ENCODE results near the gene CARS2. TPM values are rescaled to one million over a fixed set of nuclear protein-coding genes. Genes with fewer than 3 reads are reported as not detected.
"Not testable (repeated sequence)": the region's sequence is repeated elsewhere in the genome, so short reads cannot be mapped to it uniquely, and the experiment has no call there.

Gene CARS2
- total RNA-seq, 1 experiment from 2014 or later: 88.3 TPM

- DNase-seq (ENCODE audit: low spot score): no peak
Measured at GRCh38 chr13:110638814-110639806, 66.8 kb downstream of the CARS2 start.

GRCh38 chr13:110638257-110638656 lies 67.7 kb downstream of the CARS2 start:
- no peak for DNase-seq (ENCODE audit: low spot score)

DNA sequence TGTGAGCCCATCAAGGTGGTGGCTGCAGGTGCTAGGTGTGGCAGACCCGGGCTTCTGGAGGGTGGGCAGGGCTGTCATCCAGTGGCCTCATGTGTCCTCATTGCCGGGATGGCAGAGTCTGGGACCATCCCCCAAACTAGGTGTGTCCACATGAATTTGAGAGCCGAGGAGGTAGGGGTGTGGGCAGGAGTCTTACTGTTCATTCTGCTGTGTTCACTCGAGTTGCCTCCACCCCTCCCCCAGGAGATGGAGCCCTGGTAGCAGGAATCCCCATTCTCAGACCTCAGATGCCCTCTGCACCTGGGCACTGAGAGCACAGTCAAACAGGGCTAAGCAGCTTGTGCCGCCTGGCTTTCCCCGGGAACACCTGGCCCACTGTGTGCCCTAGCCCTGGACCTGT lies 68.2 kb downstream of the CARS2 start:
- DNase-seq (ENCODE audit: low spot score): no peak

DNA sequence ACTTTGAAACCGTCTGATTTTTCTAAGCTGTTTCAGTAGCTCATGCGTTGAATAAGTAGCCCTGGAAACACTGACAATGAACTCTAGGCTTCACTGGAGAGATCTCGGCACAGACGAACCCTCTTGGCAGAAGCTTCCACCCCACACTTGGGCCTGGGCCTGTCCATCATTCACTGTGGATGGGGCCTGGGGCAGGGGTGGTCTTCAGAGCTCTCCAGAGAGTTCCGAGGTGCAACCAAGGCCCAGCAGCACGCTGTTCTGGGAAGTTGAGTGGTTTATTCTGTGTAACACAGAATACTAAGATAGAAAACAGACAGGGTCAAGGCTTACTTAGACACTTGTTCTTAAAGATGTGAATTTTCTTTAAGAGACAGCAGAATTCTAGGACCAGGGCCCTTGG lies 68.6 kb downstream of the CARS2 start:
- no peak for DNase-seq (ENCODE audit: low spot score)

GRCh38 chr13:110636701-110637201 lies 69.2 kb downstream of the CARS2 start:
- DNase-seq (ENCODE audit: low spot score): no peak

DNA sequence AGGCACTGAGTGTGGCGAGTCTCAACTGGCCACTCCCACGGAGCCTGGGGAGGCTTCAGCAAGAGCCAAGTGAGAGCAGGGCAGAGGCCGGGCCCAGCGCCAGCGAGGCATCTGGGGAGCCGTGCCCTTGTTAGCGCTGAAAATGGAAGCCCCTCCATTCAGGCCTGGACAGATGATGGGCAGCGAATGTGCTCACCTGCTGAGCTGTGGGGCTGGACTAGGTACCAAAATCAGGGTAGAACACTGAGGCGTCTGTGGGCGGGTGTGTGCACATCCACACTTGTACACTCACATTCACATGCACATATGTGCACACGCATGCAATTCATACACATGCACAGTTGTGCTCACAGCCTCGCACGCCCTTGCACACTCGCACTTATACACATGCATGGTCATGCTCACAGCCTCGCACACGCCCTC lies 69.9 kb downstream of the CARS2 start:
- DNase-seq (ENCODE audit: low spot score): no peak

- no peak for DNase-seq (ENCODE audit: low spot score)
Measured at GRCh38 chr13:110635405-110636002, 70.4 kb downstream of the CARS2 start.

GRCh38 chr13:110634558-110634957 lies 71.4 kb downstream of the CARS2 start:
- DNase-seq (ENCODE audit: low spot score): no peak

DNA sequence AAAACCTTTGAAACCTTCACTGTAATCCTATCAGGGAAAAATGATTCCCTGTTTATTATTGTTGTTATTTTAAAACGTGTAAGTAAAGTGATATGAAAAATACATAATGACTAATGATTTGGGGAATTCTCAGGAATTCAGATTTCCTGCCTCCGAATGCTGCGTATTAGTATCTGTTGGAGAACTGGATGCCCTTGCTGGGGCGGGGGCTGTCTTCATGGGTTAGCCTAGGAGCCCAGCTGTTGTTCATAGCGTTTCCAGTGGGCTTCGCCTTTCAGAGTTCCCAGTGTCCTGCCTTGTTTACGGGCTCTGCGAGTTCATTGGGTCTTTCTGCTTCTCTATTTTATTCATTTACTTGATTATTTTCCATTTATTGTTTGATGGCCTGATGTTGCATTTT lies 72.1 kb downstream of the CARS2 start:
- DNase-seq (ENCODE audit: low spot score): no peak

GRCh38 chr13:110632255-110632654 lies 73.7 kb downstream of the CARS2 start:
- DNase-seq (ENCODE audit: low spot score): not testable (repeated sequence)

DNA sequence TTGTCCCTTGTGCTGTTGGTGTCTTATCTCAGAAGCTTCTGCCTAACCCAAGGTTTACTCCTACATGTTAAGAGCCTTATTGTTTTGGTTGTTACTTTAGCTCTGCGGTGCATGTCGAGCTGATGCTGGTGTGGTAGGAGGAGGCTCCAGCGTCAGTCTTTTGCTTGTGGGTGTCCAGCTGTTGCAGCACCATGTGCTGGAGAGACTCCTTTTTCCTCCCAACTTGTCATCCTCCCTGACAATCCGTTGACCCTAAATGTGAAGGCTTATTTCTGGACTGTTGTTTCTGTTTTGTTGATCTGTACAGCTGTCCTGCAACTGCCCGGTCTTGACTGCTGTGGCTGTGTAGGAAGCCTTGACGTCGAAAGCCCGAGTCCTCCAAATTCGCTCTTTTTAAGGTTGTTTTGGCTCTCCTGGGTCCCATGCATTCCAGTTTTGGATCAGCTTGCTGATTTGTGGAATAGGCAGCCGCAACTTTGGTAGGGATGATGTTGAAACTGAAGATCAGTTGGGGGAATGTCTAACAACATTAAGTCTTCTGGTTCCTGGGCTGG lies 75.3 kb downstream of the CARS2 start:
- DNase-seq (ENCODE audit: low spot score): no peak

DNA sequence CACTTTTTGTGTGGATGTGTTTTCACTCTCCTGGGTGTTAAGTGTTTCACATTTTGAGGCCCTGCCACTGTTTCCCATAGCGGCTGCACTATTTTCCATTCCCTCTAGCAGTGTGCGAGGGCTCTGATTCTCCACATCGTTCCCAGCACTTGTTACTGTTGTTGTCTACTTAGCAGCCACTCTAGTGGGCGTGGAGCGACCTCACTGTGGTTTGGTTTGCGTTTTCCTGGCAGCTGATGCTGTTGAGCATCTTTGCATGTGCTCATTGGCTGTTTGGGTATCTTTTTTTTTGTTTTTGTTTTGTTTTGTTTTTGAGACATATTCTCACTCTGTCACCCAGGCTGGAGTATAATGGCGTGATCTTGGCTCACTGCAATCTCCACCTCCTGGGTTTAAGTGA lies 76.2 kb downstream of the CARS2 start:
- DNase-seq (ENCODE audit: low spot score): no peak

- no peak for DNase-seq (ENCODE audit: low spot score)
Measured at GRCh38 chr13:110628952-110629701, 76.8 kb downstream of the CARS2 start.

DNA sequence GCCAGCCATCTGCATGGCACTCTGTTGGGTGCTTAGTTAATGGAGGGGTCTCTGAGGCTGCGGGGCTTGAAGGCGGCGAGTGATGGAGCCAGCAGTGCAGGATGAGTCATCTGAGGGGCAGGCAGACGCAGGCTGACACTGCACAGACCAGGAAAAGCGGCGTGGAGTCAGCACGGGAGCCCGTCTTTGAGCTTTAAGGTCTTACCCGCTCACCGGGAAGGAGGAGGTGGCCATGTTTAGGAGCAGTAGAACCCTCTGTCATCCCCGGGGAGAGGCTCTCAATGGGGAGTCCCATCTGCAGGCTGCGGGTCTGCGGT lies 77.5 kb downstream of the CARS2 start:
- DNase-seq (ENCODE audit: low spot score): no peak

DNA sequence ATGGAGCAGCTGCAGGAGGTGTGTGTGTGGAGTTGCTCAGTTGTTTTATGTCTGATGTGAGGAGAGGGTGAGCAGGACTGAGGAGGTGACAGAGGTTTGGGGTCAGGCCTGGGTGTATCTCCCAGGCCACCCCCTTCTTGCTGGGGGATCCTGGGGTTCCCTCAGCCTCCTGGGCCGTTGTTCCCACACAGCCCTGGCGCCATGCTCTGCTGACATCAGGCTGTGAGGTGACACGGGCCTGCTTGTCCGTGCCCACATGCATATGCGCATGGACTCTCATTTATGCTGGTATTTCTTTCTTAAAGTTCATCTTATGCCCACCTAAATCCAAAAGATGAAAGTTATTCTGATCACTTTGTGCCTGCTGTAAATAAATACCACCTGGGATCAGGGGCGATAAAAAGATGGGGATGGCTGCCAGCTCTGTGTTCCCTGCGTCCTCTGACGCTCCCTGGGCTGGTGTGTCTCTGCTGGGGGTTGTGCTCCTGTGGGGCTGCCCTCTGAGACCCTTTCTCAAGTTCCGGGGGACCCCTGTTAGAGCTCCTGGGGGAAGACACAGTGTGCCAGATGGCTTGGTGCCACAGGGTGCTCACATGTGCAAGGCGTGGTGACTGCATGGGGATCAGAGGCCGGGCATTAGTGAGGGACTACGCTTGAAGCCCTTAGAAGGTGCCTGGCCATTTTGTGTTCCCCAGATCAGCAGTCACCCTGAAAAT lies 78.0 kb downstream of the CARS2 start:
- no peak for DNase-seq (ENCODE audit: low spot score)

DNA sequence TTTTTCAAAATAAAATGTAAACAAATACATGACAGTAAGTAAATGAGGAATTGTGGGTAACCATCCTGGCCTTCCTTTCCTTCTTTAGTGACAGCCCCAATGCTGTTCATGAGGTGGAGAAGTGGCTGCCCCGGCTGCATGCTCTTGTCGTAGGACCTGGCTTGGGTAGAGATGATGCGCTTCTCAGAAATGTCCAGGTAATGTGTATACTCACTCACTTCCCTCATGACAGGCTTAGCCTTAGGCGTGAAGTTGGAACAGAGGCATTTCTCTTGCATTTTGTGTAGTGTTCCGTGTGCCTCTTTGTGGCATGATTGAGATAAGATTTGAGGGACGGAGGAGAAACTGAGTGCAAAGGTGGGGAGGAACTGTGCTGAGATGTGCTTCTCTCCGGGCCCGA lies 78.6 kb downstream of the CARS2 start:
- DNase-seq (ENCODE audit: low spot score): no peak

GRCh38 chr13:110626521-110626920 lies 79.4 kb downstream of the CARS2 start:
- no peak for DNase-seq (ENCODE audit: low spot score)

DNA sequence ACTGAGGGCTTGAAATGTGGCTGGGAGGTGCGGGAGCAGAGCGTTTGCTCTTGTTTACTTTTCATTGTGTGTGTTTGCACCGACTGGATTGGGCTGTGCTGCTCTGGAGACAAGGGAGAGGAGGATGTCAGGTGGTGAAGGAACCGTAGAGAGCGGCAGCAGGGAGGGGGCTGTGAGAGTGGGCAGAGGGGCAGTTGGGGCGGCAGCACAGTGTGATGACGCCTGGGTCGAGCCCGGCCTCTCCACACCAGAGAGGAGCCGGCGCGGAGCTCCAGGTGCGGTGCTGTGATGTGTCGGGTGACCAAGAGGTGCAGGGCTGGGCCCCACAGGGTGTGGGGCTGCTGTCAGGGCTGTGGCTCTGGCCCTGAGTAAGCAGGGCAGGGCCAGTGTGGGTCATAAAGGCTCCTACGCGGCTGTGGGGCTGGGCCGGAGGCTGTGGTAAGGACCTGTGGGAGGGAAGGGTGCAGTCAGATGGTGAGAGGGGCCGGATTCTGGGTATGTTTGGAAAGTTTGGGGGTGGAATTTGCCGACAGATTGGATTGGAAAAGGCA lies 80.1 kb downstream of the CARS2 start:
- DNase-seq (ENCODE audit: low spot score): no peak

GRCh38 chr13:110624766-110625756 lies 80.9 kb downstream of the CARS2 start:
- DNase-seq (ENCODE audit: low spot score): no peak

DNA sequence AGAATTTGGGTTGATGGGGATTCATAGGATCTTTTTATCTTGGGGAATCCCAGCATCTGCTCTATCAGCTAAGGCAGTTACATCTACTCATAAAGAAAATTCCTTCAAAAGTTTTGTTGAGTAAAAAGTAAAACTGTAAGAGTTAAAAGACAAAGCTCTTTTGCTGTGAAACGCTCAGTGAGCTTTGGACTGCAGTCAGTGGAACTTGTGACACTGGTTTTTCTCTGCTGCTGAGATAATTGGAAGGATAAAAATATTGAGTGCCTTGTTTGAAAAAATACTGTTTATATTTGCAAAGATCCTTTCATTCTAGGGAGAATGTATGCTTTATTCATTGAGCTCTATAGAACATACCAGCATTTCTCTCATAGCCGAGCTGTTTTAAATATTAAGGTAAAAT lies 85.3 kb downstream of the CARS2 start:
- DNase-seq (ENCODE audit: low spot score): no peak
